Measurements from ENCODE around the gene RHOBTB1. TPM values are rescaled to one million over a fixed set of nuclear protein-coding genes. Genes with fewer than 3 reads are reported as not detected.
A peak's percentile ranks its signal among the peaks of the same experiment; 100 is the strongest.
"Not testable (repeated sequence)": the region's sequence is repeated elsewhere in the genome, so short reads cannot be mapped to it uniquely, and the experiment has no call there.

RHOBTB1 gene
- total RNA-seq, 1 experiment from 2014 or later, result 32.1 TPM

DNA sequence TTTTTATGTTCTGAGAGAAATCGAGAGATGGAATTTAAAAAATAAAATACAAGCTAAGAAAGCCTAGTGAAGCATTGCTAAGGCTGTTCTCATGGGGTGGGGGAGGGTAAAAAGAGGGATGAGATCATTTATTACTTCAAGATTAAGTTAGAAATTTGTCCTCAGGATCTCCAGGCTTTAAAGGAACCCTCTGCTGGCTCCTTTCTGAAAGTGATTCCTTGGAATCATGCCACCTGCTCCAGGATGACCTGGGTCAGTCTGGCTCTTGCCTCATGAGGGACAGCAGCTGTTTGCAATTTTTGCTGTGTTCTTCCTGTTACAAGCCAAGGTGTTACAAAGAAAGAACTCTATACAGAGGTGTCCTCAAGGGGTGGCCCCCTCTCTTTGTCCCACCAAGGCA is 95.9 kb downstream of the RHOBTB1 start:
- no peaks in the 10 kb centered on the region for H3K36me3 ChIP-seq
- no peaks in the 10 kb centered on the region for H3K27me3 ChIP-seq (replicated peaks)
- no peak overlapping the region for H3K4me3 ChIP-seq
- DNase-seq (ENCODE audit: low read depth in 1 of 2, low spot score in 2 of 2), result peak in 1 of 2 experiments; percentile 3
- peaks cover 13% of the 10 kb centered on the region for H3K4me1 ChIP-seq (replicated peaks)
- no peak overlapping the region for H3K27ac ChIP-seq
- H3K9me3 ChIP-seq (replicated peaks), result no peaks in the 10 kb centered on the region; the same call in 1 of the 2 replicates

DNA sequence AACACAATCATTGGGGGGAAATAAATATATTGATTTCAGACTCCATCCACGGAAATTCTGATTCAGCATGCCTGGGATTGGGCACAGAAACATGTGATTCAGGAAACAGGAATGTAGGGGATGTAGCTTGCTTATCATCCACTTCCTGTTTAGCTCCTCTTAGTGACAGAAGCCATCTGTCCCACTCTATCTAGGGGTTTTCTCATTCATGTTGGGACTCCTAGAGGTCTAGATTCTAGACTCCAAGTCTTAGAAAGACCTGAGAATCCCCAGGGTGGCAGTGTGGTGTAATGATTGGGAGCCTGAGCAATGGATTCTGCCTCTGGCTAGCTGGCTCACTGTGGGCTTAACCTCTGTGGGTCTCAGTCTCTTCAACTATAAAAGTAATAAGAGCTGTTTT is 97.8 kb downstream of the RHOBTB1 start:
- Histone ChIP-seq H3K4me3 (no peak overlapping the region), H3K9me3 (replicated peaks) (no peaks in the 10 kb centered on the region), H3K4me1 (replicated peaks) (peaks cover 13% of the 10 kb centered on the region), H3K36me3 (no peaks in the 10 kb centered on the region), H3K27me3 (replicated peaks) (no peaks in the 10 kb centered on the region), H3K27ac (peak overlapping the region; percentile 66)
- DNase-seq (ENCODE audit: low read depth in 1 of 2, low spot score in 2 of 2), result peak in 1 of 2 experiments; percentile 53

GRCh38 chr10:60845038-60845437 is 98.9 kb downstream of the RHOBTB1 start:
- H3K4me1 ChIP-seq (replicated peaks), result peaks cover 13% of the 10 kb centered on the region
- H3K36me3 ChIP-seq, result no peaks in the 10 kb centered on the region
- no peaks in the 10 kb centered on the region for H3K9me3 ChIP-seq (replicated peaks)
- no peak overlapping the region for H3K4me3 ChIP-seq
- H3K27ac ChIP-seq, result no peak overlapping the region
- DNase-seq (ENCODE audit: low read depth in 1 of 2, low spot score in 2 of 2), result no peak
- no peaks in the 10 kb centered on the region for H3K27me3 ChIP-seq (replicated peaks)

DNA sequence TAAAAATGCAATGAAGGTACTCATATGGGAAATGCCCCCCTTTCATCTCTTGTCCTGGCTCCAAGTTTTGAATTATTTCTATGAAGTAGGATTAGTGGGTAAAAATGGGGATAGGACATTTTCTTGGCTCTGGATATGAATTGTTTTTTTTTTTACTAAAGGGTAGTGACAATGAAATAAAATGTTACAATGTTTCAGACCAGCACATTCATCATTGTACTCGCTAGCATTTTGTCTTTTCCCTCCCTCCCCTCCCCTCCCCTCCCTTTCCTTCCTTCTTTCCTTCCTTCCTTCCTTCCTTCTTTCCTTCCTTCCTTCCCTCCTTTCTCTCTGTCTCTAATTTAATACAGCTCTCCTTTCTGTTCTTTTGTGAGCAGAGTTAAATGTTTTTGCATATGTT is 101.3 kb downstream of the RHOBTB1 start:
- Histone ChIP-seq H3K9me3 (replicated peaks) (no peaks in the 10 kb centered on the region), H3K27me3 (replicated peaks) (no peaks in the 10 kb centered on the region), H3K4me3 (no peak overlapping the region), H3K27ac (no peak overlapping the region), H3K4me1 (replicated peaks) (peaks cover 13% of the 10 kb centered on the region), H3K36me3 (no peaks in the 10 kb centered on the region)
- no peak for DNase-seq (ENCODE audit: low read depth in 1 of 2, low spot score in 2 of 2)

GRCh38 chr10:60841227-60841626 is 102.8 kb downstream of the RHOBTB1 start:
- not testable (repeated sequence) for H3K4me3 ChIP-seq; H3K9me3 ChIP-seq (replicated peaks); H3K27ac ChIP-seq; H3K36me3 ChIP-seq; H3K27me3 ChIP-seq (replicated peaks); DNase-seq (ENCODE audit: low read depth in 1 of 2, low spot score in 2 of 2); H3K4me1 ChIP-seq (replicated peaks)

DNA sequence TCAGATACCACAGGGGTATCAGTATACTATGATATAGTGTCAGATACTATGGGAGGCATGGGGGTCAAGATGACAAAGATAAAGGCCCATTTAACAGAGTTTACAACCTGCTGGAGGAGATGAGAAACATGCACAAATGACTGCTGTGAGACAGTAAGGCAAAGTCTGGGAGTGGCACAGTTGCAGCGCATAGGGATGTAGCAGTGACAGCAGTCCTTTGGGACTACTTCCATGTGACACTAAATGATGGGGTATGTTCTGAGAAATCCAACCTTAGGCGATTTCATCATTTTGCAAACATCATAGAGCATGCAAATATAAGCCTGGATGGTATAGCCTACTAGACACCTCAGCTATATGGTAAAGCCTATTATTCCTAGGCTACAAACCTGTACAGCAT is 108.9 kb downstream of the RHOBTB1 start:
- H3K9me3 ChIP-seq (replicated peaks), result no peaks in the 10 kb centered on the region
- H3K4me1 ChIP-seq (replicated peaks), result no peaks in the 10 kb centered on the region
- no peak overlapping the region for H3K27ac ChIP-seq
- H3K27me3 ChIP-seq (replicated peaks), result no peaks in the 10 kb centered on the region
- no peak overlapping the region for H3K4me3 ChIP-seq
- DNase-seq (ENCODE audit: low read depth in 1 of 2, low spot score in 2 of 2), result no peak
- H3K36me3 ChIP-seq, result no peaks in the 10 kb centered on the region

GRCh38 chr10:60834401-60834800 is 109.6 kb downstream of the RHOBTB1 start:
- no peak for DNase-seq (ENCODE audit: low read depth in 1 of 2, low spot score in 2 of 2)
- Histone ChIP-seq H3K36me3 (no peaks in the 10 kb centered on the region), H3K9me3 (replicated peaks) (no peaks in the 10 kb centered on the region), H3K4me3 (no peak overlapping the region), H3K4me1 (replicated peaks) (no peaks in the 10 kb centered on the region), H3K27me3 (replicated peaks) (no peaks in the 10 kb centered on the region), H3K27ac (no peak overlapping the region)

DNA sequence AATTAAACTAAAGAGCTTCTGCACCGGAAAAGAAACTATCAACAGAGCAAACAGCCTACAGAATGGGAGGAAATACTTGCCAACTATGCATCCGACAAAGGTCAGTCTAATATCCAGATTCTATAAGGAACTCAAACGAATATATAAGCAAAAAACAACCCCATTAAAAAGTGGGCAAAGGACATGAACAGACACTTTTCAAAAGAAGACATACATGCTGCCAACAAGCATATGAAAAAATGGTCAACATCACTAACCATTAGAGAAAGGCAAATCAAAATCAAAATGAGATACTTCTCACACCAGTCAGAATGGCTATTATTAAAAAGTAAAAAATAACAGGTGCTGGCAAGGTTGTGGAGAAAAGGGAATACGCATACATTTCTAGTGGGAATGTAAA is 111.8 kb downstream of the RHOBTB1 start:
- peaks cover 17% of the 10 kb centered on the region for H3K4me1 ChIP-seq (replicated peaks)
- H3K27ac ChIP-seq; DNase-seq (ENCODE audit: low read depth in 1 of 2, low spot score in 2 of 2); H3K9me3 ChIP-seq (replicated peaks); H3K4me3 ChIP-seq; H3K36me3 ChIP-seq; H3K27me3 ChIP-seq (replicated peaks): not testable (repeated sequence)

GRCh38 chr10:60828489-60828852 is 115.5 kb downstream of the RHOBTB1 start:
- H3K27ac ChIP-seq, result peak overlapping the region; percentile 62
- H3K4me3 ChIP-seq, result no peak overlapping the region
- H3K36me3 ChIP-seq, result no peaks in the 10 kb centered on the region
- DNase-seq (ENCODE audit: low read depth in 1 of 2, low spot score in 2 of 2), result no peak
- H3K27me3 ChIP-seq (replicated peaks), result no peaks in the 10 kb centered on the region
- peaks cover 21% of the 10 kb centered on the region for H3K4me1 ChIP-seq (replicated peaks)
- no peaks in the 10 kb centered on the region for H3K9me3 ChIP-seq (replicated peaks)

GRCh38 chr10:60827791-60828488 is 116.0 kb downstream of the RHOBTB1 start:
- peaks cover 21% of the 10 kb centered on the region for H3K4me1 ChIP-seq (replicated peaks)
- DNase-seq (ENCODE audit: low read depth in 1 of 2, low spot score in 2 of 2), result peak; percentile 65 to 87
- H3K36me3 ChIP-seq, result no peaks in the 10 kb centered on the region
- H3K4me3 ChIP-seq, result no peak overlapping the region
- no peaks in the 10 kb centered on the region for H3K9me3 ChIP-seq (replicated peaks)
- H3K27me3 ChIP-seq (replicated peaks), result no peaks in the 10 kb centered on the region
- peak overlapping the region; percentile 62 for H3K27ac ChIP-seq

GRCh38 chr10:60825520-60825919 is 118.5 kb downstream of the RHOBTB1 start:
- H3K4me3 ChIP-seq, result no peak overlapping the region
- H3K27me3 ChIP-seq (replicated peaks), result no peaks in the 10 kb centered on the region
- no peak overlapping the region for H3K27ac ChIP-seq
- H3K36me3 ChIP-seq, result no peaks in the 10 kb centered on the region
- peaks cover 34% of the 10 kb centered on the region for H3K4me1 ChIP-seq (replicated peaks)
- no peaks in the 10 kb centered on the region for H3K9me3 ChIP-seq (replicated peaks)
- no peak for DNase-seq (ENCODE audit: low read depth in 1 of 2, low spot score in 2 of 2)

DNA sequence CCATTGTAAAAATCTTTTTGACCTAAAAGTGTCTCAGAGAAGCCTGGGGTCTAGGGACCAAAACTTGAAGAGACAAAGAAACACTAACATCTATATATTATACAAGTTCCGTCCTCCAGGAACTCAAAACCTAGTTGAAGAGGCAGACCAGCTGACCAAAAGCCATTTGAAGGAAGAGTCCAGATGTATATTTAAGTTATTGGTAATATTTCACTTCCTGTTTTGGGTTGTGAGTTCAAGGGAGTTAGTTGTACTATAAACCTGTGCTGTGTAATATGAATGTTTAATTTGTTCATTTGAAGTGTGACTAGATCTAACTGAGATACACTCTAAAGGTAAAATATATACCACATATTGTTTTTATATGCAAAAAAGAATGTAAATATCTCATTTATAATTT is 120.7 kb downstream of the RHOBTB1 start:
- Histone ChIP-seq H3K4me3 (no peak overlapping the region), H3K9me3 (replicated peaks) (no peaks in the 10 kb centered on the region), H3K36me3 (no peaks in the 10 kb centered on the region), H3K27ac (no peak overlapping the region), H3K4me1 (replicated peaks) (peaks cover 48% of the 10 kb centered on the region), H3K27me3 (replicated peaks) (no peaks in the 10 kb centered on the region)
- no peak for DNase-seq (ENCODE audit: low read depth in 1 of 2, low spot score in 2 of 2)

DNA sequence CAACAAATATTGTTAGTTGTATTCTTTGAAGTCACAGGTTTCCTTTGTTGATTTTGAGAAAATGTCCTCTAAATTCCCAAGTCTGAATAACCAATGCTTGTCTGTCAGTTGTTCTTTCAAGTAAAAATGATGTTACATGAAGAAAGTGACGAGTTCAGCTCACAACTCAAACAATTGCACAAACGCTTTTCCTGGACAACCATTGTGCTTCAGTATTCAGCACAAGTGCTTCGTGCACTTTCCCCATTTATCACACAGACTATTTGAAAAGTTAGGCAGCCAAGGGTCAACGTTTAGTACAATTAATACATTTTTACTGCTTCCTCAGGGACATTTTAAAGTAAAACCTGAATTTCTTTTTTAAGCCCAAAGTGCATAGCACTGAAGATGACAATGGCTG is 121.2 kb downstream of the RHOBTB1 start:
- DNase-seq (ENCODE audit: low read depth in 1 of 2, low spot score in 2 of 2), result no peak
- no peaks in the 10 kb centered on the region for H3K27me3 ChIP-seq (replicated peaks)
- H3K9me3 ChIP-seq (replicated peaks), result no peaks in the 10 kb centered on the region
- H3K4me3 ChIP-seq, result no peak overlapping the region
- peaks cover 48% of the 10 kb centered on the region for H3K4me1 ChIP-seq (replicated peaks)
- no peak overlapping the region for H3K27ac ChIP-seq
- H3K36me3 ChIP-seq, result no peaks in the 10 kb centered on the region

- Histone ChIP-seq H3K9me3 (replicated peaks) (no peaks in the 10 kb centered on the region), H3K27ac (peak overlapping the region; percentile 19; the same call in 1 of the 2 replicates), H3K27me3 (replicated peaks) (no peaks in the 10 kb centered on the region), H3K4me3 (no peak overlapping the region), H3K36me3 (no peaks in the 10 kb centered on the region), H3K4me1 (replicated peaks) (peaks cover 55% of the 10 kb centered on the region)
- no peak for DNase-seq (ENCODE audit: low read depth in 1 of 2, low spot score in 2 of 2)
Observed at GRCh38 chr10:60821656-60822055, 122.3 kb downstream of the RHOBTB1 start.
